Stimulated activated CD4-positive, alpha-beta T cell treated with anti-CD3 and anti-CD28 coated beads, Interleukin-1b, Interleukin-23, amount 100 ng/mL, for 24 hours (primary cell): ENCODE results near the gene GRIPAP1.
A peak's percentile ranks its signal among the peaks of the same experiment; 100 is the strongest.

Experiments
- DNase-seq, 4 experiments: peaks; one replicate each; pipeline ENCODE4 v3.0.0-alpha.2; 2020; ENCODE audit warnings: low read depth in 4 of 4, low spot score in 1 of 4

Gene GRIPAP1, protein sequence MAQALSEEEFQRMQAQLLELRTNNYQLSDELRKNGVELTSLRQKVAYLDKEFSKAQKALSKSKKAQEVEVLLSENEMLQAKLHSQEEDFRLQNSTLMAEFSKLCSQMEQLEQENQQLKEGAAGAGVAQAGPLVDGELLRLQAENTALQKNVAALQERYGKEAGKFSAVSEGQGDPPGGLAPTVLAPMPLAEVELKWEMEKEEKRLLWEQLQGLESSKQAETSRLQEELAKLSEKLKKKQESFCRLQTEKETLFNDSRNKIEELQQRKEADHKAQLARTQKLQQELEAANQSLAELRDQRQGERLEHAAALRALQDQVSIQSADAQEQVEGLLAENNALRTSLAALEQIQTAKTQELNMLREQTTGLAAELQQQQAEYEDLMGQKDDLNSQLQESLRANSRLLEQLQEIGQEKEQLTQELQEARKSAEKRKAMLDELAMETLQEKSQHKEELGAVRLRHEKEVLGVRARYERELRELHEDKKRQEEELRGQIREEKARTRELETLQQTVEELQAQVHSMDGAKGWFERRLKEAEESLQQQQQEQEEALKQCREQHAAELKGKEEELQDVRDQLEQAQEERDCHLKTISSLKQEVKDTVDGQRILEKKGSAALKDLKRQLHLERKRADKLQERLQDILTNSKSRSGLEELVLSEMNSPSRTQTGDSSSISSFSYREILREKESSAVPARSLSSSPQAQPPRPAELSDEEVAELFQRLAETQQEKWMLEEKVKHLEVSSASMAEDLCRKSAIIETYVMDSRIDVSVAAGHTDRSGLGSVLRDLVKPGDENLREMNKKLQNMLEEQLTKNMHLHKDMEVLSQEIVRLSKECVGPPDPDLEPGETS

DNA sequence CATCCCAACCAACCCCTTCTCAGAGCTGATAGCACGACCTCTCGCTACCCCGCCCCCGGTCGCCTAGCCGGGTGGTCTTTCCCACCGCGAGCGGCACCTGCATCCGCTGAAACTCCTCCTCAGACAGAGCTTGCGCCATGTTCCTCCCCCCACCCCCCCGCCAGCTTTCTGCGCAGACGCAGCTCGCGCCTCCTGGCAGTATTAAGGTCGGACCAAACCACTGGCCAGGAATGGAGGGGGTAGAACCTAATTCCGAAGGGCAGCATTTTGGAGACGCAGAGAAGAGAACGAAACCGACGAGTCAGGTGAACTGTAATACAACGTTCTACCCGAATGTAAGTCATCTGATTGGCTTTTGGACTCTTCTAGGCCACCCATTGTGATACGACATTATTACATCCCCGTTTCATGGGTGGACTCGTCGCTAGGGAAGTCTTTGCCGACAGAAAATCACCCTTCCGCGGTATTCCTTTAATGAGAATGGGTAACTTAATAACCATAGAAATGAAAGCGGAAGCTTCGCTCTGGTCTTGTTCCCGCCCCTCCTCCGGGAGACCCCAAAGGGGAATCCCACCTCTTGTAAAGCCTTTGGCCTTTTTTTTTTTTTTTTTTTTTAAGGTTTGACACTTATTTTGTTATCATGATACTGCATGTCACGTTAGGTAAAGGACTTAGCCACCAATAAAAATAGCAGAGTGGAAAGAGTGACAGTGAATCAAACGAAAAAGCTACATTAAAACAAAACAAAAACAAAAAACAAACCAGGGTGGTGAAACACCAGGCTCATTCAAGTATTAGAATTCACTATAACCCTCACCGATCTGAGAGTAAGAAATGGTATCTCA lies at the start of gene GRIPAP1:
Gene GRIPAP1 (minus strand): TSS at position 174 of the 845 bp plus-strand sequence. CDS start 35 bp downstream, at position 139.
- DNase-seq: peak; percentile 44 to 54 (median 47)

DNA sequence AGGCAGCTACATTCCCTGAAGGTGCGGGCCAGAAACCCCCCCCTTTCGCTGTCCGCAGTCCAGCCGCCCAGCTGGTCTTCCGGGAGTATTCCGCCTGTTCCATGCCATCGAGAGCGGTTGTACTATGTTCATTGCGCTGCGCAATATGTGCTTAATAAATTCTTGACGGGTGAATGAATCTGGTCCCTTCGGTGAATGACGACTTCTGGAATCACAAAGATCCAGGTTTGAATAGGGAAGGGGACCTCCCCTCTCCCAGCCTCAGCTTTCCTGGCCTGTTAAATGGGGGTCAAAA lies 41.9 kb upstream of the GRIPAP1 start:
- DNase-seq: no peak

DNA sequence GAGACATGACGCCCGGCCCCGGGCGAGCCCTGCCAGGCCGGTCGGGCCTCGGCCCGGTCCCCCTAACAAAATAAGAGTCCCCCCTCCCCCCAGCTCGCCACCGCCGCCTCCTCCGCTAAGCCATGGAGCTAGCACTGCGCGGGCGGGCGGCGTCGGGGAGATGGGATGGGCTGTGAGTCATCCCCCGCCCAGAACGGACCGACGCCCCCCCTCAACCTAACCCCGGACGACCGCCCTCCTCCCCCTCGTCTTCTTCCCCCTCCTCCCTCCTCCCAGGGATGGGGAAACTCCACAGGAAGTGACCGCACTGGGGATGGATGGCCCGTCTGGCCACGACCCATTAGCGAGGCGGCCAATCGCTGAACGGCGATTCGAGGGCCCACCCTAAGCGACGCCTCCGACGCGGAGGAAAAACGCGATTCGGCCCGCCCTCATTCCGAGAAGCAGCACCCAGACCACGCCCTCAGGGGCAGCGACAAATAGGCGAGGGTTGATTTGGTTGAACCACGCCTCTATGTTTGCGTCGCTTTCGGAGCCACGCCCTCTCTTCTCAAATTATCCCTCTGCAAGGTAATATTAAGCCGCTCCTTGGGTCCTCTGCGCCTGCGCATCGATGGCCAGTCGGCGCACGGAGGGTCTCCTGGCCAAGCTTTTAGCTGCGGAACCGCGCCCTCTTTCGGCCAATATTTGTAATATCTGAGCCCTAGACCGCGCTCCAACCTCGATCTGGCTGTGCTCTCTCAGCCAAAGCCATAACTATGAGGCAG lies 41.3 kb upstream of the GRIPAP1 start, which contains the start of gene TFE3:
Gene TFE3 (minus strand): TSS at position 138 of the 767 bp plus-strand sequence. CDS start 131 bp downstream, at position 7.
- DNase-seq: peak; percentile 75 to 92 (median 86)

DNA sequence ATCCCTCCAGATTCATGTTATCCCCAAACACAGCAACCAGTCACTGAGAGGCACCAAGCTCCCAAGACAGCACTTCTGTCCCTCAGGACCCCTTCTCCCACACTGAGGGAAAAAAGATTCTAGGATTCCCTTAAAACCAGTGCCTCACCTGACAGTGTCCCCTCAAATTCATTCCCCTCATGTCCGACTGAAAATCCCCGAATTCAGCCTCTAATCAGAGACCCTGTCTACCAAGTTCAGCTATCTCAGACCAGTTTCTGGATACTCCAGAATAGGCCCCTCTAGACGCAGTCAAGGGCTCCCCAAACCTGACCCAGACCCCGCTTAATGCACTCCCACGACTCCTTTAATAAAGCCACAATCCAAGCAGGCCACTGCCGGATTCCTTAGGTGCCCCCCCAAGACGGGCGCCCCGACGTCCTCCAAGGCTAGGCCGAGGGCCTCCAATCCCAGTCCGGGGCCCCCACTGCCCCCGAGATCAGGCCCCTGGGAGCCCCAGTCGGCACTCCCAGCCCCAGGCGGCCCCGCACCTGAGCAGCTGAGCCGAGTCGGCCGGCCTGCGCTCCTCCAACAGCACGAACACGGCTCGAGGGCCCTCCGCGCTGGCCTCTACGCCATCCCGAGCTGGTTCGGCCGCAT lies 40.6 kb upstream of the GRIPAP1 start:
- no peak for DNase-seq

DNA sequence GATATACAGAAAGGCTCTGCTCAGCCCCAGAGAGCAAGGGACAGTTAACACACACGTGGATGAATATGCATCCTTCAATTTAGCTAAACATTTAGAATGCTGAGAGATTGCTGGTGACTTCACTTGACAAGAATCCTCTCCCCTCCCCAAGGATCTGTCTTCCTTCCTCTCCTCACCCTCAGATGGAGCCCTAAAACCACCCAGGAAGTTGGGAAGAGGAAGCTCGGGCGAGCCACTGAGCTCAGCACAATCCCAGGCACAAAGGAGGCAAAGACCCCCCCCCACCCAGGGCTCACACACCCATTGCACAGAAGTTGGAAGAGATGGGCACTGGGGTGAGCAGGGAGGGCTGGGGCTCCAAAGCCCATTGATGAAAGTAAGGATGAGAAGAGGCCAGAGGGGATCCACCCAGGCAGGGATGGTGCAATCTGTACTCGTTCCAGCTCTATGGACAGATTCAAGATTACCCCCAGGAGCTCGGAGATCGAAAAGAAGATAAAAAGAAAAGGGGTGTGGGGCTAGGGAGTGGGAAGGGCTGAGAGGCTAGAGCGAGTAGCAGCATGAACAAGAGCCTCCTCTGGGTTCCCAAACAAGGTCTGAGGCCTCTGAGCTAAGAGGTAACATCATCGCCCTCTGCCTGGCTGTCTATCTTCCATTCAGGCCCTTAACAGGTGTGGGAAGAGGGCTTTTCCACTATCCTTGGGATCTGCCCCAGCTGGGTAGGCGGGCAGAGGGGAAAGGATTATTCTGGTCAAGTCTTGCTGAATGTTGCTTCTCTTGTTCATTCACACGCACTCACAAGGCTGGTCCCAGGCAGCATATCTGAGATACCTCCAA lies 39.9 kb upstream of the GRIPAP1 start:
- DNase-seq: no peak

DNA sequence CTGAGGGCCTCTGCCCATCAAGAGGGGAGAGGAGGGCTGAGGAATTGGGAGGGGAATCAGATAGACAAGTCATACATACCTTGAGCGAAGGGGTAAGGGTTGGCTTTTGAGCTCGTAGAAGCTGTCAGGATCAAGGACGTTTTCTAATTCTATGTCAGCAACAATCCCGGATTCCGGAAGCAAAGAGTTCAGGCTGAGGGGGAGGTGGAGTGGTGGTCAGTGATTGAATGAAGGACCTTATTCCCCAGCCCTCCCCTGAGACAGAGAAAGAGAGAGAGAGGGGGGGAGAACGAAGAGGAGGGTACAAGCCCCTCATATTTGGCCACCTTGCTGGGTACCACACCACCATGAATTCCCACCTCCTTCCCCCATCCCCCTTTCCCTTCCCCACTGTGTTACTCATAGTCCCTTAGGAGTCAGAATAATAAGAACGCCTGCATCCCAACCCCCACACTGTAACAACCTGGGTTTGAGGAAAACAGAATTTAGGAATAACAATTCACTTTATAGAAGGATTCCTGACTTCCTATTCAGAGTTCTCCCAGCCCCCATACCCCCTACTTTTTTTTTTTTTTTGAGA lies 38.4 kb upstream of the GRIPAP1 start:
- DNase-seq: no peak

DNA sequence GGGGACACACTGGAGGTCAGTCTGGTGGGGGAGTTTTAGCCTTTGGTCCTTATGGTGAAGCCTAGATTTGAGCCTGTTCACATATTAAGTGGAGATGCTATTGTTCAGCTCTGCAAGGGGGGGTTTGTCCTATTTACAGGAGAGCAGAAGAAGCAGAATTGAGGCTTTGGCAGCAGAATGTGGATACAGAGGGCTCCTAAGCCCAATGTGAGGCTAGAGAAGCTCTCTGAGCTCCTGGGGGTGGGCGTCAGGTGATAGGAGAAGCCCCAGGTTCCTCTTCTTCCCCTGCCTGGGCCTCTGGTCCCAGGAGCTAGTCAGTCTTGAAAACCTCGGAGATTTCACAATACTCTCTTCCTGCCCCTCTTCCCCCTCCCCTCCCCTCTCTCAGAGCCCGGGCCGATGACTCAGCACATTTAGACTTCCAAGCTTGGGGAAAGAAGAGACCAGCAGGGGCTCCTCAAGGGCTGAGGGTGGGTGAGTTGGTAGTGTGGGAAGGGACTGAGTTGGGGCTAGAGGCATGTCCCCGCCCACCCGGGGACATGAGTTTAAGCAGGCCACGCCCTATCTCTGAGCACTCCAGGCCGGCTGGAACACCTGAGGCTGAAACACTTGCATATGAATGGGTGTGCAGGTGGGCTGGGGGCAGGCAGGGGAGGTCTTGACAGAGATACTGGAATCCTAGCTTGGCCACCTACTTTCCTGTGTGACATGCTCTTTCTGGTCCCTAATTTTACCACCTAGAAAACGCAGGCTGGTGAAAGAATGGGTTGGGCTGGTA lies 37.7 kb upstream of the GRIPAP1 start:
- DNase-seq: peak in 2 of 4 experiments; percentile 10 to 46

DNA sequence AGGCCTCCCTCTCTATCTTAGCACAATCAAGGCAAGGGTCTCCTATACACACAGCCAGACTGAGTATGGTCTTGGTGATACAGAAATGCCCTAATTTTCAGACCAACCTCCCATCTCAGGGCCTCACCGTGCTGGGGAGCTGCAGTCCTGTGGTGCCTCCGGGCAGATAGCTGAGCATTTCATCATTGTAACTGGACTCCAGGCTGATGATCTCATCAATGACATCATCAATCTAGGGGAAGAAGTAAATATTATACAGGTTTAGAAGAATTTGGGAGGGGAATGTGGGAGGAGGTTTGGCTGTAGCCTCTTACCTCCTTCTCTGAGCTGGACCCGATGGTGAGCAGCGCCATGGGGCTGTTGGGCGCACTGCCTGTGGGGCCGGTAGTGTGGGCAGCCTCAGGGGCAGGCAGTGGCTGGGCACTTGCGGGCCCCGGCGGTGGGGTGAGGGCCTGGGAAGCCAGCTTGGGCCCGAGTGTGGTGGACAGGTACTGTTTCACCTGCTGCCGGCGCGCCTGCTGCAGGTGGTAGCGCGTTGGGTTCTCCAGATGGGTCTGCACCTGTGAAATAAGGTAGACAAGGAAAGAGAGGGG lies 35.9 kb upstream of the GRIPAP1 start:
- no peak for DNase-seq

DNA sequence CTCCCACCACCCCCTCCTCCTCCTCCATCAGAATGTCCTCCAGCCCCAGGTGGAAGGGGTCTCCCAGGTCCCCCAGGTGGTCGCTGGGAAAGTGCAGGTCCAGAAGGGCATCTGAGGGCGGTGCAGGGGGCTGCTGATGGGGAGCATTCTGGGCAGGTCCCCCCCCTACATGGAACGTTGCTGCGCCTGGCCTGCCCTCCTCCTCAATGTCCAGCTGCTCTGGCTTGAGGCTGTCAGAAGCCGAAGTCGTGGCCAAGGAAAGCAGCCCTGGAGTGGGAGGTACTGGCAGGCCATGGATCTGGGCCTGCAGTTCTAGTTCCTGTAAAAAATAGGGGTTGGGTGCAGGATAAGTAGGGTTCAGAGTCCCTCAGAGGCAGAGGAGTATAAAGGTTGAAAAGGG lies 28.2 kb upstream of the GRIPAP1 start:
- DNase-seq: no peak

DNA sequence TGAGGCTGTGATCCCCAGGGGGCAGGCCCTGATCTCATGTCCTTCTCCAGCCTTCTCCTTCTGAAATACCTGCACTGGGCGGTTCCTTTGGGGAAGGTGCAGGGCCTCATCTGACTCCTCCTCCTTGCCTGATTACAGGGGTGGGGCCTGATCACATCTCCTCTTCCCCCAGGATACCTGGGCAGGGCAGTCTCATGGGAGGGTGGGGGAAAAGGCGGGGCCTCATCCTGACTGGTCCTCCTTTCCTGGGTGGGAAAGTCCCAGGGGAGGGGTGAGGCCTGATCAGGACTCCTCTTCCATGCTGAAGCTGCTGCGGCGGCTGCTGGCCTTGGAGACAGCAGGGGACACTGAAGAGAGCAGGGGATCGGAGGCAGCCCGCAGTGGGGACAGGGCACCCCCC lies 27.8 kb upstream of the GRIPAP1 start:
- DNase-seq: no peak

DNA sequence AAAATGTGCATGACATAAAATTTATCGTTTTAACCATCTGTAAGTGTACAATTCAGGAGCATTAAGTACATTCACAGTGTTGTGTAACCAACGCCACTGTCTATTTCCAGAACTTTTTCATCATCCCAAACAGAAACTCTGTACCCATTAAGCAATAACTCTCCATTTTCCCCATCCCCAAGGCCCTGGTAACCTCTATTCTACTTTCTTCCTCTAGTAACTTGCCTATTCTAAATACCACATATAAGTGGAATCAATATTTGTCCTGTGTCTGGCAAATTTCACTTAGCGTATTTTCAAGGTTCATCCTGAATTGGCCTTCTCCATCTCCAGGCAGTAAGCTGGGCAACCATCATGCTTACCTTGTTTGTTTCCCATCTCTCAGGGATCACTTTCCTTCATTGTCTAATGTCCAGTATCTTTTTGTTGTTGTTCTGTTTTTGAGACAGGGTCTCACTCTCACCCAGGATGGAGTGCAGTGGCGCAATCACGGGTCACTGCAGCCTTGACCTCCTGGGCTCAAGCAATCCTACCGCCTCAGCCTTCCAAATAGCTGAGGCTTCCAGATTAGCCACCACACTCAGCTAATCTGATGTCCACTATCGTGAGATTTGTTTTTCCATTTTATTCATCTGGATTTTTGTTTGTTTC lies 17.7 kb upstream of the GRIPAP1 start:
- DNase-seq: no peak

DNA sequence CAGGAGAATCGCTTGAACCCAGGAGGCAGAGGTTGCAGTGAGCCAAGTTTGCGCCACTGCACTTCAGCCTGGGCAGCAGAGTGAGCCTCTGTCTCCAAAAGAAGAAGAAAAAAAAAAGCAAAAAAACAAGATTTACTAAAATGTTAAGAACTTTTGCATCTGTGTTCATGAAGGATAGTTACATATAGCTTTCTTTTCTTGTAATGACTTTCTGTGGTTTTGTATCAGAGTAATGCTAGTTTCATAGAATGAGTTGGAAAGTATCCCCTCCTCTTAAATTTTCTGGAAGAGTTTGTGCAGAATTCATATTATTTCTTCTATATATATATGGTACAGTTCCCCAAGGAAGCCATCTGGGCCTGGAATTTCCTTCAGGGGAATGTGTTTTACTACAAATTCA lies 17.0 kb upstream of the GRIPAP1 start:
- DNase-seq: no peak

DNA sequence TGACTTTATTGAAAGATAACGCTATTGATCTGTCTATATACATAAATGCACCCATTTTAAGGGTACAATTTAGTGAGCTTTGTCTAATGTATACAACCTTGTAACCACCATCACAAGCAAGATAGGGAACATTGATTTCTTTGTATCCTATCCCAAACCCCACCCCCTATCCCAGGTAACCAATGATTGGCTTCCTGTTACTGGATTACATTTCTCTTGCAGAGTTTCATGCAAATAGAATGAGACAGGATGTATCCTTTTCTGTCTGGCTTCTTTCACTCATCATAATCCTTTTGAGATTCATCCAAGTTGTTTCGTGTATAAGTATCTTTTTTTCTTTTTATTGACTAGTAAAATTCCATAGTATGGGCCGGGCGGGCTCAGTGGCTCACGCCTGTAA lies 1.6 kb upstream of the GRIPAP1 start:
- DNase-seq: no peak

DNA sequence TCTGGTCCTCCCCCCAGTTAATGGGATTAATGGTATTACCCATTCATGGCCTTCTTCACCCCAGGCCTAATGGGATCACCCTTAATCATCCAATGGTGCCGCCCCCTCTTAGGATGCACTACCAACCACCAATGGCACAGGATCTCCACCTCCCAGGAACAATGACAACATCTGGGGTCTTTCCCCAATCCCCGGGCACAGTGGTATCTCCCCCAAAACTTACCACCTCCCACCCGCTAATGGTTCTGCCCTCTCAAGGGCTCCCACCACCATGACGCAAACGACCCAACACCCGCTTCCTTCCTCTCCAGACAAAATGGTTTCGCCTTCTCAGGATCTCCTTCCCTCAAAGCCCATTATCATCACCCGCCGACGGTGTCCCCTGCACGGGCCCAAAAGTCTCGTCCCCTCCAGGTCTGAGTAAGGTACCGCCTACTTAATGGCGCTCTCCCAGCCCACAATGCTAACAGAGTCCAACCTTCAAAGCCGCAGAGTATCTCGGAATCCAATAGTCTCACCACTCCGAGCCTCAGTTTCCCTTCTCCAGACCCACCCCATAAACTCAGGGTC lies 458 bp downstream of the GRIPAP1 start:
- peak in 3 of 4 experiments; percentile 9 to 11 (median 10) for DNase-seq

DNA sequence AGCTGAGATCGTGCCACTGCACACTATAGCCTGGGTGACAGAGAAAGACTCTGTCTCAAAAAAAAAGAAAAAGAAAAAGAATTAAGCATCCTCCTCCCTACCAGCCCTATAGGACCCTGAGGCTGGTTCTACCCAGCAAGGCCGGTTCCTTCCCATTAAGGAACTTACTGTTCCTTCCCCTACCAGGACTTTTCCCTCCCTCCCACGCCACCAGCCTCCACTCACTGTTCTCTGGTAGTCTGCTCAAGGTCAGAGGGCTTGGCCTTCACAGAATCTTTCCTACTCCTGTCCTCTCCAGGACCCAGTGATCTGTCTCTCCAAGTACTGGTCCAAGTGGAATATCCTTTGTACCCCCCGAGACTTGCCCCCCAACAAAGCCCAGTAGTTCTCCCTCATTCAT lies 1.4 kb downstream of the GRIPAP1 start:
- no peak for DNase-seq

DNA sequence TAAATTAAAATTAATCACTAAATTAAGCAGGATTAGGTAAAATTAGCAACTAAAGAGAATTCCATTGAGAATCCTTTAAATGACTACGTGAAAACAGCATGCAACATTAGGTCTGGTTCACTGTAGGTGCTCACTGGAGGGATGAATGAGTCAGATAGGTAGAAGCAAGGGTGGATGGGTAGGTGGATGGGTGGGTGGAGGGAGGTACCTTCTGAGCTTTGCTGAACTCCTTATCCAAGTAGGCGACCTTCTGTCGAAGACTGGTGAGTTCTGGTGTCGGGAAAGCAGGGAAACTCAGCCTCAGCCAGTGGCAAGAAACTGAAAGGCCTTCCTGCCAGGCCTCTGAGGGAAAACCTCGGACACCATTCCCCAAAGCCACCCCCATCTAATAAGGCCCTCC lies 3.0 kb downstream of the GRIPAP1 start:
- no peak for DNase-seq

DNA sequence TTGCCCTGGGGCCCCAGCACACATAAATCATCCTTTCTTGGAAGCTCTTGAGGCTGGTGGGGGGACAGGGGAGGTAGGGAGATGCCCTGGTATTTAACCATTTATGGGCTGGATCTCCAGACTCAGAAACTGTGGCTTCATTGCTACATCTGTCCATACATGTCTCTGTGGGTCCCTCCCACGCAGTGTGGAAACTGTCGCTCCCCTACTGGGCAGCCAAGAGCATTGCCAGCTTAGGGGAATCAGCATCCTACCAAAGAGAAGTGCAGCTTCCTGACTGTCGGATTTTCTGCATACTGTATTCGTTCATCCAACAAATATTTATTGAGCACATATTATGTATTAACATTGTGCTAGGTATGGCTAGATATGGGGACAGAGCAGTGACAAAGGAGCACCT lies 3.7 kb downstream of the GRIPAP1 start:
- no peak for DNase-seq
